Astrocyte (in vitro differentiated cells and primary cell): ENCODE data around the gene MNAT1.

Source experiments
- EZH2 ChIP-seq: IDR thresholded peaks from 2 replicates; pipeline ENCODE4 v1.6.1; 2012; ENCODE audit warnings: mild to moderate bottlenecking, low read length, inconsistent platforms; ENCODE audit not compliant: insufficient read depth
- TF ChIP-seq, protein P1 (sequence below): IDR thresholded peaks from 2 replicates; pipeline ENCODE4 v1.5.1; 2011; ENCODE audit warnings: low read depth, mild to moderate bottlenecking, inconsistent platforms, low read length, moderate library complexity; ENCODE audit not compliant: insufficient read depth

DNA sequence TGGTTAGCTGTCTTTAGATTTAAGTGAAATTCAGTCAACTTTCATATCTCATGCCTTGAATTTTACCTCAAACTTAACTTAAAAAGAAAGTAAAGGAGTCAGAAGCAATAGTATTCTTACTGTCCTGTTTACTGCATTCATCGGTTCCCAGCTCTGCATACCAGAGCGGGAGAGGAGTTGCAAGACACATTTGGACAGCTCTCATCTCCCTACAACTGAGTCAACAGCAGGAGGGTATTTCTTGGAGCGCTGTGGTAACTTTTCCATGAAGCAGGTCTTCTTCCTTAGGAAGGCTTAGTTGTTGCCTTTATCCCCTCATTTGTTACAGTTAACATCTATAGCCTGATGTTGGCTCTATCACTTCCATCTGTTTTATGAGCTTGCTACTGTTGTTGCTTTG is 181.2 kb downstream of the MNAT1 start:
- TF ChIP-seq, protein P1, sequence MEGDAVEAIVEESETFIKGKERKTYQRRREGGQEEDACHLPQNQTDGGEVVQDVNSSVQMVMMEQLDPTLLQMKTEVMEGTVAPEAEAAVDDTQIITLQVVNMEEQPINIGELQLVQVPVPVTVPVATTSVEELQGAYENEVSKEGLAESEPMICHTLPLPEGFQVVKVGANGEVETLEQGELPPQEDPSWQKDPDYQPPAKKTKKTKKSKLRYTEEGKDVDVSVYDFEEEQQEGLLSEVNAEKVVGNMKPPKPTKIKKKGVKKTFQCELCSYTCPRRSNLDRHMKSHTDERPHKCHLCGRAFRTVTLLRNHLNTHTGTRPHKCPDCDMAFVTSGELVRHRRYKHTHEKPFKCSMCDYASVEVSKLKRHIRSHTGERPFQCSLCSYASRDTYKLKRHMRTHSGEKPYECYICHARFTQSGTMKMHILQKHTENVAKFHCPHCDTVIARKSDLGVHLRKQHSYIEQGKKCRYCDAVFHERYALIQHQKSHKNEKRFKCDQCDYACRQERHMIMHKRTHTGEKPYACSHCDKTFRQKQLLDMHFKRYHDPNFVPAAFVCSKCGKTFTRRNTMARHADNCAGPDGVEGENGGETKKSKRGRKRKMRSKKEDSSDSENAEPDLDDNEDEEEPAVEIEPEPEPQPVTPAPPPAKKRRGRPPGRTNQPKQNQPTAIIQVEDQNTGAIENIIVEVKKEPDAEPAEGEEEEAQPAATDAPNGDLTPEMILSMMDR = no peak
- TF ChIP-seq EZH2 = no peak
